ENCODE results near the gene HS1BP3. TPM values are rescaled to one million over a fixed set of nuclear protein-coding genes. Genes with fewer than 3 reads are reported as not detected.

HS1BP3 gene
- total RNA-seq, 1 experiment from 2014 or later: 17.1 TPM

GRCh38 chr2:20624156-20624883 is 26.6 kb downstream of the HS1BP3 start:
- H3K79me2 ChIP-seq (ENCODE audit: insufficient read depth, low read length): no peaks in the 10 kb centered on the region
- H2AFZ ChIP-seq (ENCODE audit: low read depth, low read length, poor library complexity, severe bottlenecking): no peak overlapping the region
- no peak overlapping the region for H3K9ac ChIP-seq (ENCODE audit: low read length)
- ChIA-PET RAD21 (ENCODE audit: low non-redundant PET in 1 of 2, low total read pairs in 2 of 2, uncharacterized antibody in 2 of 2, unreplicated experiment in 2 of 2) (no interaction called here), POLR2A (interaction anchor here (0.5 kb wide), 1 partner anchor 182 kb away, joined by 4 read pairs; no protein-coding TSS in a partner anchor), CTCF (no interaction called here)
- peaks cover 0 to under 1% of the 10 kb centered on the region in 2 experiments; a peak in 1 of 4 replicates for H3K4me1 ChIP-seq (ENCODE audit: control insufficient read depth in 1 of 2, insufficient read depth in 2 of 2, low read length in 2 of 2)
- no peaks in the 10 kb centered on the region for H3K27me3 ChIP-seq (ENCODE audit: insufficient read depth, low read length)
- intact Hi-C loops (cut with micrococcal nuclease): no loop called here
- no peak overlapping the region for H3K4me2 ChIP-seq (ENCODE audit: low read length)
- peaks cover 0 to 4% of the 10 kb centered on the region in 2 experiments; a peak in 1 of 4 replicates for H3K36me3 ChIP-seq (ENCODE audit: control insufficient read depth in 1 of 2, insufficient read depth in 2 of 2, low read length in 2 of 2)
- ATAC-seq (no peak), DNase-seq (ENCODE audit: low read depth, low spot score) (no peak)
- H3K9me2 ChIP-seq (ENCODE audit: insufficient read depth): no peaks in the 10 kb centered on the region
- BruUV-seq (replicated peaks): no TSS peak
- no peaks in the 10 kb centered on the region for H4K20me1 ChIP-seq (ENCODE audit: insufficient read depth)
- no peak for TF ChIP-seq ELF1 (IDR thresholded peaks at IDR 0.05; ENCODE audit: borderline replicate concordance, low read depth)
- no peak overlapping the region for H3K4me3 ChIP-seq (replicated peaks in 1 of 2; ENCODE audit: low read depth in 1 of 2, low read length in 2 of 2)
- H3K9me3 ChIP-seq (ENCODE audit: control insufficient read depth in 1 of 2, insufficient read depth in 1 of 2, low read depth in 1 of 2, low read length in 2 of 2): no peaks in the 10 kb centered on the region
- H3K27ac ChIP-seq (ENCODE audit: low read depth, low read length): no peak overlapping the region

- CTCF ChIA-PET: no interaction called here
- RAD21 ChIA-PET (ENCODE audit: low non-redundant PET in 1 of 2, low total read pairs in 2 of 2, uncharacterized antibody in 2 of 2, unreplicated experiment in 2 of 2): no interaction called here
- ATAC-seq (no peak), DNase-seq (ENCODE audit: low read depth, low spot score) (no peak)
- Histone ChIP-seq H3K79me2 (ENCODE audit: insufficient read depth, low read length) (no peaks in the 10 kb centered on the region), H3K4me3 (replicated peaks in 1 of 2; ENCODE audit: low read depth in 1 of 2, low read length in 2 of 2) (no peak overlapping the region), H3K4me1 (ENCODE audit: control insufficient read depth in 1 of 2, insufficient read depth in 2 of 2, low read length in 2 of 2) (peaks cover 0 to 4% of the 10 kb centered on the region in 2 experiments; a peak in 1 of 4 replicates), H3K9ac (ENCODE audit: low read length) (no peak overlapping the region), H3K9me3 (ENCODE audit: control insufficient read depth in 1 of 2, insufficient read depth in 1 of 2, low read depth in 1 of 2, low read length in 2 of 2) (no peaks in the 10 kb centered on the region), H3K9me2 (ENCODE audit: insufficient read depth) (no peaks in the 10 kb centered on the region), H3K36me3 (ENCODE audit: control insufficient read depth in 1 of 2, insufficient read depth in 2 of 2, low read length in 2 of 2) (peaks cover 0 to 4% of the 10 kb centered on the region in 2 experiments; a peak in 1 of 4 replicates), H3K27ac (ENCODE audit: low read depth, low read length) (no peak overlapping the region), H3K4me2 (ENCODE audit: low read length) (no peak overlapping the region), H3K27me3 (ENCODE audit: insufficient read depth, low read length) (no peaks in the 10 kb centered on the region), H4K20me1 (ENCODE audit: insufficient read depth) (no peaks in the 10 kb centered on the region), H2AFZ (ENCODE audit: low read depth, low read length, poor library complexity, severe bottlenecking) (no peak overlapping the region)
- intact Hi-C loops (cut with micrococcal nuclease): no loop called here
- no TSS peak for BruUV-seq (replicated peaks)
- no peak for TF ChIP-seq REST (IDR thresholded peaks at IDR 0.05; ENCODE audit: low read depth)
- TF ChIP-seq CBX3 (IDR thresholded peaks at IDR 0.05; ENCODE audit: low read depth): no peak
- TF ChIP-seq RAD21 (IDR thresholded peaks at IDR 0.05; ENCODE audit: low read depth): no peak
- no peak for TF ChIP-seq SP1 (IDR thresholded peaks at IDR 0.05; ENCODE audit: low read depth)
- no peak for TF ChIP-seq ZFX (IDR thresholded peaks at IDR 0.05)
- no peak for TF ChIP-seq SIN3A (IDR thresholded peaks at IDR 0.05; ENCODE audit: low read depth)
- no peak for TF ChIP-seq POLR2AphosphoS5 (IDR thresholded peaks at IDR 0.05; ENCODE audit: low read depth, low read length)
- no peak for TF ChIP-seq JUND (IDR thresholded peaks at IDR 0.05)
- TF ChIP-seq SRF (IDR thresholded peaks at IDR 0.05; ENCODE audit: low read depth): no peak
- TF ChIP-seq EGR1 (IDR thresholded peaks at IDR 0.05; ENCODE audit: low read depth): no peak
- TF ChIP-seq EZH2 (IDR thresholded peaks at IDR 0.05): no peak
- no peak for TF ChIP-seq TCF7L2 (IDR thresholded peaks at IDR 0.05; ENCODE audit: borderline replicate concordance, extremely low read depth, insufficient read depth, insufficient read length)
- POLR2A ChIA-PET: no interaction called here
Measured at GRCh38 chr2:20623741-20624155, 27.1 kb downstream of the HS1BP3 start.

Data from HCT116 (cell line).